ENCODE results near the gene CA7.

CA7 gene

GRCh38 chr16:66810391-66810790, 33.8 kb upstream of the CA7 start:
- no peak for DNase-seq (ENCODE audit: low read depth)
- TF ChIP-seq, protein P1, sequence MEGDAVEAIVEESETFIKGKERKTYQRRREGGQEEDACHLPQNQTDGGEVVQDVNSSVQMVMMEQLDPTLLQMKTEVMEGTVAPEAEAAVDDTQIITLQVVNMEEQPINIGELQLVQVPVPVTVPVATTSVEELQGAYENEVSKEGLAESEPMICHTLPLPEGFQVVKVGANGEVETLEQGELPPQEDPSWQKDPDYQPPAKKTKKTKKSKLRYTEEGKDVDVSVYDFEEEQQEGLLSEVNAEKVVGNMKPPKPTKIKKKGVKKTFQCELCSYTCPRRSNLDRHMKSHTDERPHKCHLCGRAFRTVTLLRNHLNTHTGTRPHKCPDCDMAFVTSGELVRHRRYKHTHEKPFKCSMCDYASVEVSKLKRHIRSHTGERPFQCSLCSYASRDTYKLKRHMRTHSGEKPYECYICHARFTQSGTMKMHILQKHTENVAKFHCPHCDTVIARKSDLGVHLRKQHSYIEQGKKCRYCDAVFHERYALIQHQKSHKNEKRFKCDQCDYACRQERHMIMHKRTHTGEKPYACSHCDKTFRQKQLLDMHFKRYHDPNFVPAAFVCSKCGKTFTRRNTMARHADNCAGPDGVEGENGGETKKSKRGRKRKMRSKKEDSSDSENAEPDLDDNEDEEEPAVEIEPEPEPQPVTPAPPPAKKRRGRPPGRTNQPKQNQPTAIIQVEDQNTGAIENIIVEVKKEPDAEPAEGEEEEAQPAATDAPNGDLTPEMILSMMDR (IDR thresholded peaks at IDR 0.05; ENCODE audit: low read length, missing control alignments), result no peak

GRCh38 chr16:66811043-66811442, 33.2 kb upstream of the CA7 start:
- no peak overlapping the region for H3K4me3 ChIP-seq (replicated peaks; ENCODE audit: low read depth, low read length)
- no peak for DNase-seq (ENCODE audit: low read depth)
- TF ChIP-seq, protein P1 (IDR thresholded peaks at IDR 0.05; ENCODE audit: low read length, missing control alignments), result no peak

More at GRCh38 chr16:66810391-66810790, 33.8 kb upstream of the CA7 start:
- no peak overlapping the region for H3K4me3 ChIP-seq (replicated peaks; ENCODE audit: low read depth, low read length)

DNA sequence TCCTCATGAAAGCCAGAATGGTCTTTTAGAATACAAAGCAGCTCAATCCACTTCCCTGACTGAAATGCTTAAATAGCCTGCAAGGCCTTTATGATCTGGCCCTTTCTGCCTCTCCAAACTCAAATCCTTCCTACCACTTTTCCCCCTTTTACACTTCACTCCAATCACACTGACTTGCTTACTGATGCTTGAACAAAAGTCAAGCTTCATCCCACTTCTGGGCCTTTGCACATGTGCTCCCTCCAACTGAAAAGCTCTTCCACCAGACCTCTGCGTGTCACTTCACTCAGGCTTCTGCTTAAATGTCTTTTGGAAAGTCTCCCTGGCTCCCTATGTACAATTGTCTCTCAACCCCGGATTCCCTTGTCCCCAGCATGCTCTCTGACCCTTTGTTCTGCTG, 29.5 kb upstream of the CA7 start:
- DNase-seq (ENCODE audit: low read depth), result no peak
- no peak overlapping the region for H3K4me3 ChIP-seq (replicated peaks; ENCODE audit: low read depth, low read length)
- TF ChIP-seq, protein P1 (IDR thresholded peaks at IDR 0.05; ENCODE audit: low read length, missing control alignments), result no peak

DNA sequence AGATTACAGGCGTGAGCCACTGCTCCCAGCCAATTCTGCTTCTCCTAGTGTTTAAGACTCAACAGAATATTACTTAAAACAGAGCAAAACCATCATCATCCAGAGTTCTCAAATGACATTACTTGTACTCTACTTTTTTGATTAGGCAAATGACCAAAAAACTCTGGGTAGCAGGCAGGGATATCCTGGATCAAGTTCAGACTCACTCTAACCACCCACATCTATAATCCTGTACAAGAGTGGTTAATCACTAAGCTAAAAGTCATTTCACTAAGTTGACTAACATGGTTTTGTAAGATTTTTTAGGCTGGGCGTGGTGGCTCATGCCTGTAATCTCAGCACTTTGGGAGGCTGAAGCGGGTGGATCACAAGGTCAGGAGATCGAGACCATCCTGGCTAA, 20.2 kb upstream of the CA7 start:
- no peak for DNase-seq (ENCODE audit: low read depth)
- TF ChIP-seq, protein P1 (IDR thresholded peaks at IDR 0.05; ENCODE audit: low read length, missing control alignments), result no peak
- H3K4me3 ChIP-seq (replicated peaks; ENCODE audit: low read depth, low read length), result no peak overlapping the region

DNA sequence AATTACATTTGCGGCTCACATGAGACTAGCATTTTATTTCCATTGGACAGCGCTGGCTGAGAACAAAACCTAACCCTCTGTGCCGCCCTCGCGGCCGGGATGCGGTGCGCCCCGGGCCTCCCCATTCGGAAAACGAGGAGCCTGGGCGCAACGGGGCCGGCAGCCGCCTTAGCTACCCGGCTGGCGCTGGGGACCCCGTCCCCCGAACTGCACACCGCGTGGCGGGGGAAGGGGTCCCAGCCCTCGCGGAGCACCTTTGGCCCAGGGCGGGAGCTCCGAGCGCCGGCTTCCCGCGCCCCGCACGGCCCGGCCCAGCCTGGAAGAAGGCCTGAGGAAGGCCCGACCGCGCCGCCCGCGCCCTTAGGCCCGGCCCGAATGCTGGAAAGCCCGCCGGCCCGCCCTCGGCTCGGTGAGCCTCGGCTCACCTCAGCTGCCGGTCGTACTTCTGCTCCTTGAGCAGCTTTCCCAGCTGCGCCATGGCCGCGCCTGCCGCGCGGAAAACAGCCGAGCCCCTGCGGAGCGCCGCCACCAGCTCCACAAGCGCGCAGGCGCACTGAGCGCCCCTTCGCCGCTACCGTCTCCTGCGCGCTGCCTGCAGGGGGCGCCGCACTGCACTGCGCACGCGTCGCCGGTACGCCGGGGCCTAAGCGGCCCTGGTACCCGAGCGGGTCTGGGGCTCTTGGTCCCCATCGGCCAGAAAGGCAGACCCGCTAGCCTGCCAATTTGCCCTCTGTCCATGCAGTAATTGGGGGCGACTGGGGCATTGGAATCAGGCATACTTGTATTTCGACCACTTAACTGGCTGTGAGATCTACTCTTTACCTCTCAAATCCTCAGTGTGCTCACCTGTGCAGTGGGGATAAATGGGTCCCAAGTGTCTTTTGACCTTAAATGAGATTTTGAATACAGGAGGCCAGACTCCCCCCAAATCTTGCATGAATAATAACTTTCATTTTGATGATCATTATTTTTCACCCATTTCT, 13.5 kb upstream of the CA7 start, which contains the start of gene NAE1:
Gene NAE1 (minus strand): TSS at position 555 of the 983 bp plus-strand sequence. CDS start 77 bp downstream, at position 478.
- TF ChIP-seq, protein P1 (IDR thresholded peaks at IDR 0.05; ENCODE audit: low read length, missing control alignments), result peak; percentile 58
- H3K4me3 ChIP-seq (replicated peaks; ENCODE audit: low read depth, low read length), result peak within 1 kb of the TSS; percentile 71
- peak; percentile 89 for DNase-seq (ENCODE audit: low read depth)

DNA sequence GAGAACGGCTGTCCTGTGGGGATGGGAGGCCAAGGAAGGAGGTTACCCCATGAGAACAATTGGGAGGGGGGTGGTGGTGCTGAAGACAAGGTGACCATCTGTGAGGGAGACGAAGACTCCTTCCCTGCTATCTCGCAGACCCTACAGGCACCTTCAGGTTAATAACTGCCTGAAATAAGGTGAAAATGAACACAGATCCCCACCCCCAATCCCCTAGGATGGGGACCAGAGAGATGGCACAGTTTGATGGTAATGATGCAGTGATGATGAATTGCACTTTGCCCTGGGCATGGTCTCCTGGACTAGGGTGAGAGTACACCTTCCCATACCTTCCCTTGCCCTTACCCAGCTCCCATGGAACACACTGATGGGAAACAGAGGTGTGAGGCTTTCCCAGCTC, 12.0 kb upstream of the CA7 start:
- no peak overlapping the region for H3K4me3 ChIP-seq (replicated peaks; ENCODE audit: low read depth, low read length)
- DNase-seq (ENCODE audit: low read depth), result no peak

More for the DNA sequence above, 12.0 kb upstream of the CA7 start:
- TF ChIP-seq, protein P1 (IDR thresholded peaks at IDR 0.05; ENCODE audit: low read length, missing control alignments), result no peak

Data from fibroblast of pulmonary artery (primary cell).